H9 (cell line): ENCODE results near the gene YY1. TPM values are rescaled to one million over a fixed set of nuclear protein-coding genes. Genes with fewer than 3 reads are reported as not detected.

Experiments used
- DNase-seq: peaks from one replicate; pipeline ENCODE4 v3.0.0-alpha.2; 2017
- H2AFZ ChIP-seq: one replicate; pipeline ENCODE4 v1.6.1; 2013; ENCODE audit warnings: mild to moderate bottlenecking, low read length, control low read depth, moderate library complexity
- H2AK5ac ChIP-seq: 2 replicates; pipeline ENCODE4 v1.6.1; 2013; ENCODE audit warnings: low read length, control low read depth, mixed read lengths; ENCODE audit not compliant: insufficient read length
- H2BK120ac ChIP-seq: one replicate; pipeline ENCODE4 v1.6.1; 2013; ENCODE audit warnings: low read depth, mild to moderate bottlenecking, low read length, control low read depth, inconsistent platforms; ENCODE audit not compliant: poor library complexity, severe bottlenecking
- H2BK12ac ChIP-seq: 2 replicates; pipeline ENCODE4 v1.6.1; 2013; ENCODE audit warnings: low read length, control low read depth, mixed read lengths, low read depth; ENCODE audit not compliant: insufficient read length
- H2BK15ac ChIP-seq: 2 replicates; pipeline ENCODE4 v1.6.1; 2013; ENCODE audit warnings: low read depth, low read length, control low read depth
- H2BK20ac ChIP-seq: one replicate; pipeline ENCODE4 v1.6.1; 2013; ENCODE audit warnings: low read depth, mild to moderate bottlenecking, low read length, control low read depth, inconsistent platforms; ENCODE audit not compliant: poor library complexity, severe bottlenecking
- H2BK5ac ChIP-seq: 2 replicates; pipeline ENCODE4 v1.6.1; 2013; ENCODE audit warnings: low read length, control low read depth, mixed read lengths; ENCODE audit not compliant: insufficient read length
- H3K14ac ChIP-seq: 2 replicates; pipeline ENCODE4 v1.6.1; 2013; ENCODE audit warnings: low read length, control low read depth; ENCODE audit not compliant: insufficient read depth
- H3K18ac ChIP-seq: 2 replicates; pipeline ENCODE4 v1.6.1; 2013; ENCODE audit warnings: low read depth, mild to moderate bottlenecking, mixed read lengths, low read length, control low read depth; ENCODE audit not compliant: insufficient read length
- H3K23ac ChIP-seq: 2 replicates; pipeline ENCODE4 v1.6.1; 2013; ENCODE audit warnings: low read length, control low read depth, mixed read lengths, low read depth; ENCODE audit not compliant: insufficient read length
- H3K23me2 ChIP-seq: 2 replicates; pipeline ENCODE4 v1.6.1; 2013; ENCODE audit warnings: low read depth, mild to moderate bottlenecking, mixed read lengths, low read length, control low read depth; ENCODE audit not compliant: insufficient read length, poor library complexity, severe bottlenecking
- H3K27ac ChIP-seq: 2 replicates; pipeline ENCODE4 v1.5.1; 2013; ENCODE audit warnings: low read length, control low read depth, mixed read lengths, low read depth; ENCODE audit not compliant: insufficient read length
- H3K27me3 ChIP-seq: 2 replicates; pipeline ENCODE4 v1.6.1; 2013; ENCODE audit warnings: low read length, control low read depth, inconsistent platforms; ENCODE audit not compliant: insufficient read depth
- H3K4ac ChIP-seq: 2 replicates; pipeline ENCODE4 v1.6.1; 2013; ENCODE audit warnings: low read depth, mild to moderate bottlenecking, control low read depth, inconsistent platforms, low read length, moderate library complexity
- H3K4me1 ChIP-seq: 2 replicates; pipeline ENCODE4 v1.6.1; 2013; ENCODE audit warnings: low read length, control low read depth, inconsistent platforms; ENCODE audit not compliant: insufficient read depth
- H3K4me2 ChIP-seq: 2 replicates; pipeline ENCODE4 v1.6.1; 2013; ENCODE audit warnings: low read length, control low read depth, mixed read lengths; ENCODE audit not compliant: insufficient read length, insufficient read depth
- H3K56ac ChIP-seq: 2 replicates; pipeline ENCODE4 v1.6.1; 2013; ENCODE audit warnings: low read depth, mild to moderate bottlenecking, mixed read lengths, low read length, control low read depth; ENCODE audit not compliant: insufficient read length
- H3K79me1 ChIP-seq: 2 replicates; pipeline ENCODE4 v1.6.1; 2013; ENCODE audit warnings: low read depth, mild to moderate bottlenecking, moderate library complexity, low read length, control low read depth, inconsistent platforms; ENCODE audit not compliant: insufficient read depth, poor library complexity, severe bottlenecking
- H3K79me2 ChIP-seq: 2 replicates; pipeline ENCODE4 v1.6.1; 2013; ENCODE audit warnings: low read length, control low read depth, inconsistent platforms; ENCODE audit not compliant: insufficient read depth
- H3K9ac ChIP-seq: 2 replicates; pipeline ENCODE4 v1.6.1; 2013; ENCODE audit warnings: low read length, control low read depth, mixed read lengths; ENCODE audit not compliant: insufficient read length; ENCODE audit errors: extremely low read depth
- H3K9me3 ChIP-seq: one replicate; pipeline ENCODE4 v1.6.1; 2013; ENCODE audit warnings: low read depth, low read length, inconsistent platforms; ENCODE audit not compliant: control insufficient read depth
- H3T11ph ChIP-seq: one replicate; pipeline ENCODE4 v1.6.1; 2013; ENCODE audit warnings: mild to moderate bottlenecking, low read length, control low read depth, inconsistent platforms
- H4K20me1 ChIP-seq: one replicate; pipeline ENCODE4 v1.6.1; 2013; ENCODE audit not compliant: control insufficient read depth, insufficient read length, insufficient read depth
- H4K5ac ChIP-seq: 2 replicates; pipeline ENCODE4 v1.6.1; 2013; ENCODE audit warnings: low read depth, mild to moderate bottlenecking, mixed read lengths, low read length, control low read depth; ENCODE audit not compliant: insufficient read length
- H4K8ac ChIP-seq: replicated peaks from 2 replicates; pipeline ENCODE4 v1.6.1; 2013; ENCODE audit warnings: low read length, control low read depth, mixed read lengths, low read depth; ENCODE audit not compliant: insufficient read length
- H4K91ac ChIP-seq: 2 replicates; pipeline ENCODE4 v1.6.1; 2013; ENCODE audit warnings: low read depth, mild to moderate bottlenecking, moderate library complexity, mixed read lengths, low read length, control low read depth; ENCODE audit not compliant: insufficient read length
- H3K27ac Mint-ChIP-seq, 3 experiments: 2 replicates in 2 of 3; 3 replicates in 1 of 3; pipeline ENCODE4 v1.8.0; 2020 to 2021; ENCODE audit warnings: mixed read lengths in 3 of 3, mild to moderate bottlenecking in 1 of 3, moderate library complexity in 1 of 3
- H3K27me3 Mint-ChIP-seq: 2 replicates; pipeline ENCODE4 v1.8.0; 2021; ENCODE audit warnings: low read depth, mild to moderate bottlenecking, moderate library complexity, mixed read lengths
- H3K36me3 Mint-ChIP-seq, 3 experiments: 2 replicates in 2 of 3; 3 replicates in 1 of 3; pipeline ENCODE4 v1.8.0; 2020 to 2021; ENCODE audit warnings: low read depth in 3 of 3, mixed read lengths in 3 of 3; ENCODE audit not compliant: insufficient read depth in 1 of 3
- H3K4me1 Mint-ChIP-seq, 2 experiments: 2 replicates each; pipeline ENCODE4 v1.8.0; 2020; ENCODE audit warnings: mixed read lengths in 2 of 2
- H3K4me3 Mint-ChIP-seq, 2 experiments: 2 replicates in 1 of 2; 3 replicates in 1 of 2; pipeline ENCODE4 v1.8.0; 2020 to 2021; ENCODE audit warnings: mild to moderate bottlenecking in 2 of 2, mixed read lengths in 2 of 2, moderate library complexity in 1 of 2
- H3K9me3 Mint-ChIP-seq, 2 experiments: 2 replicates in 1 of 2; 3 replicates in 1 of 2; pipeline ENCODE4 v1.8.0; 2020; ENCODE audit warnings: mild to moderate bottlenecking in 2 of 2, mixed read lengths in 2 of 2, moderate library complexity in 1 of 2
- WGBS: extraction: QIAGEN DNeasy Blood & Tissue Kit; methylation state at CpG from one replicate; pipeline ENCODE4 v1.1.7; 2013; ENCODE audit warnings: missing lambda C conversion rate, low lambda C conversion rate, mixed read lengths; ENCODE audit not compliant: insufficient read length; ENCODE audit errors: extremely low coverage; 5-methylcytosine and 5-hydroxymethylcytosine counted together
- total RNA-seq: library from RNA; stranded (reverse); gene quantifications from 2 replicates; pipeline ENCODE4 v1.2.1, GENCODE V29; 2021
- TF ChIP-seq, protein P1 (sequence below): fragments of 200-600 bp; sonication (generic); conservative IDR thresholded peaks from 3 replicates; pipeline ENCODE4 v1.8.0; 2021; ENCODE audit warnings: antibody characterized with exemption, mild to moderate bottlenecking

The YY1 gene
- total RNA-seq, 1 experiment from 2014 or later = 103 TPM

DNA sequence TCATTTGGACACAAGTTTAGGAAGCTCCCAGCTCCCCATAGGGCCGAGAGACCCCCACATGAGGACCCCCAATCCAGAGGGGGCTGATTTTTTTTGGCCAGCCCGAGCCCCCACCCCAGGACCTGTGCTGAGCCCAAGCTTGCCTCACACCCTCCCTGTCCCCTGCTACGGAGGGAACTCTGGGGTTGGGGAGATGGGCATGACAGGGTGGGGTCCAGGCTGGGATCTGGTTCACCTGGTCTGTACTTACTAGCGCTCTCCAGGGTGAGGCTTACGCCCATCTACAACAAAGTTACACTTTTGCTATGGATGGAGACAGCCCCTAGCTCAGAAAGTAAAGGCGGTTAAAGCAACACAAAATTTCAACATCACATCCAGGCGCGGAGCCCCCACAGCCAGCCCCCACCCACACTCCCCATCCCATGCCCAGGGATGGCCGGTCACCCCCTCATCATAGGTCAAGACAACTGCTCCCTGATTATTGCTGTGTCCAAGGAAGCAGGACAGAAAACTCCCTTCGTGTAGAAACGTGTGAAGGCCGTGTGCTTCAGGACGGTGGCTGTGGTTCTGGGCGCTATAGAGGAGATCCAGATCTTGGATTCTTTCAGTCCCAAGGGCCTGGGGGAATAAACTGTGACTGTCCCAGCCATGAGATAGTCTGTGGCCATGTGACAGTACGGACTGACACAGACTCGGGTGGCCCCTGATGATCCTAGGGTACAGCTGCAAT, 56.6 kb downstream of the YY1 start:
- no peak overlapping the region for H2BK15ac ChIP-seq
- H2AK5ac ChIP-seq = no peak overlapping the region
- peaks cover 2 to 4% of the 10 kb centered on the region in 2 experiments; a peak in 1 of 4 replicates for H3K4me1 Mint-ChIP-seq
- TF ChIP-seq, protein P1, sequence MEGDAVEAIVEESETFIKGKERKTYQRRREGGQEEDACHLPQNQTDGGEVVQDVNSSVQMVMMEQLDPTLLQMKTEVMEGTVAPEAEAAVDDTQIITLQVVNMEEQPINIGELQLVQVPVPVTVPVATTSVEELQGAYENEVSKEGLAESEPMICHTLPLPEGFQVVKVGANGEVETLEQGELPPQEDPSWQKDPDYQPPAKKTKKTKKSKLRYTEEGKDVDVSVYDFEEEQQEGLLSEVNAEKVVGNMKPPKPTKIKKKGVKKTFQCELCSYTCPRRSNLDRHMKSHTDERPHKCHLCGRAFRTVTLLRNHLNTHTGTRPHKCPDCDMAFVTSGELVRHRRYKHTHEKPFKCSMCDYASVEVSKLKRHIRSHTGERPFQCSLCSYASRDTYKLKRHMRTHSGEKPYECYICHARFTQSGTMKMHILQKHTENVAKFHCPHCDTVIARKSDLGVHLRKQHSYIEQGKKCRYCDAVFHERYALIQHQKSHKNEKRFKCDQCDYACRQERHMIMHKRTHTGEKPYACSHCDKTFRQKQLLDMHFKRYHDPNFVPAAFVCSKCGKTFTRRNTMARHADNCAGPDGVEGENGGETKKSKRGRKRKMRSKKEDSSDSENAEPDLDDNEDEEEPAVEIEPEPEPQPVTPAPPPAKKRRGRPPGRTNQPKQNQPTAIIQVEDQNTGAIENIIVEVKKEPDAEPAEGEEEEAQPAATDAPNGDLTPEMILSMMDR = no peak
- no peaks in the 10 kb centered on the region for H3K23me2 ChIP-seq
- H3K27me3 Mint-ChIP-seq = no peaks in the 10 kb centered on the region
- H2BK120ac ChIP-seq = no peak overlapping the region
- H3K9ac ChIP-seq = no peak overlapping the region
- WGBS = no CpG with 5 or more reads among the region's 16 CpGs
- no peaks in the 10 kb centered on the region for H4K20me1 ChIP-seq
- no peak overlapping the region for H3K23ac ChIP-seq
- H2BK12ac ChIP-seq = no peak overlapping the region
- no peak overlapping the region for H2AFZ ChIP-seq
- no peak overlapping the region for H3K18ac ChIP-seq
- H2BK20ac ChIP-seq = no peak overlapping the region
- no peak overlapping the region for H3K4ac ChIP-seq
- no peak overlapping the region for H4K91ac ChIP-seq
- H3K56ac ChIP-seq = no peak overlapping the region
- H3K27ac ChIP-seq = no peak overlapping the region
- peaks cover 5% of the 10 kb centered on the region for H3K79me1 ChIP-seq
- no peaks in the 10 kb centered on the region for H3K79me2 ChIP-seq
- no peak overlapping the region for H4K5ac ChIP-seq
- no peak overlapping the region for H3K4me3 Mint-ChIP-seq
- H3T11ph ChIP-seq = no peak overlapping the region
- H4K8ac ChIP-seq = no peak overlapping the region
- no peak overlapping the region for H3K14ac ChIP-seq
- H3K9me3 Mint-ChIP-seq = no peaks in the 10 kb centered on the region; a peak in 1 of 5 replicates
- no peak overlapping the region for H3K4me2 ChIP-seq
- no peaks in the 10 kb centered on the region for H3K9me3 ChIP-seq
- DNase-seq = no peak
- no peak overlapping the region for H3K27ac Mint-ChIP-seq
- no peaks in the 10 kb centered on the region for H3K4me1 ChIP-seq
- H2BK5ac ChIP-seq = no peak overlapping the region
- peaks cover 26 to 67% (median 66%) of the 10 kb centered on the region in 3 experiments for H3K36me3 Mint-ChIP-seq
- no peaks in the 10 kb centered on the region for H3K27me3 ChIP-seq
